Cardiac fibroblast (primary cell): Measurements from ENCODE around the gene FXYD1.

ENCODE experiments used
- DNase-seq, 2 donors: peaks; one replicate each; pipeline versions ENCODE4 v3.0.0 to v3.0.0-alpha.2; 2010; ENCODE audit warnings: low read depth in 2 of 2
- H3K4me3 ChIP-seq, 2 donors: replicated peaks in 1 of 2; 1 replicate in 1 of 2; 2 replicates in 1 of 2; pipeline ENCODE4 v1.5.1; 2011; ENCODE audit warnings: low read depth in 2 of 2, low read length in 2 of 2, mild to moderate bottlenecking in 2 of 2, moderate library complexity in 1 of 2
- CTCF ChIP-seq: IDR thresholded peaks from one replicate; pipeline ENCODE4 v1.5.1; 2011; ENCODE audit warnings: low read depth, mild to moderate bottlenecking, low read length, inconsistent platforms

Gene FXYD1

DNA sequence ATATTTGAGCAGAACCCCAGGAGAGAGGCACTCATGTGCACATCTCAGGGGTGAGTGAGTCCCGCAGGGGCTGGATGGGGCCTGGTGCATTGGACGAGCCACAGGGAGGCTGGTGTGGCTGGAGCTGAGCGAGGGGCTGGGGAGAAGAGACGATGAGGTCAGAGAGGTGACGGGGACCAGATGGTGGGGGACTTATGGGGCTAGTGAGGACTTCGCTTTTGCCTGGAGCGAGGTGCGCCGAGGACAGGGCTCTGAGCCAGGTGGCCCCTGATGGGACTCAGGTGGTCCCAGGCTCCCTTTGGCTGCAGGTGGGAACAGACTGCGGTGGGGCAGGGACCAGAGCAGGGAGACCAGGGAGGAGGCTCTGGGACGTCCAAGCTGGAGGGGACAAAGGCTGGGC is 29.9 kb upstream of the FXYD1 start:
- no peak overlapping the region for H3K4me3 ChIP-seq
- DNase-seq: no peak
- no peak for TF ChIP-seq CTCF

DNA sequence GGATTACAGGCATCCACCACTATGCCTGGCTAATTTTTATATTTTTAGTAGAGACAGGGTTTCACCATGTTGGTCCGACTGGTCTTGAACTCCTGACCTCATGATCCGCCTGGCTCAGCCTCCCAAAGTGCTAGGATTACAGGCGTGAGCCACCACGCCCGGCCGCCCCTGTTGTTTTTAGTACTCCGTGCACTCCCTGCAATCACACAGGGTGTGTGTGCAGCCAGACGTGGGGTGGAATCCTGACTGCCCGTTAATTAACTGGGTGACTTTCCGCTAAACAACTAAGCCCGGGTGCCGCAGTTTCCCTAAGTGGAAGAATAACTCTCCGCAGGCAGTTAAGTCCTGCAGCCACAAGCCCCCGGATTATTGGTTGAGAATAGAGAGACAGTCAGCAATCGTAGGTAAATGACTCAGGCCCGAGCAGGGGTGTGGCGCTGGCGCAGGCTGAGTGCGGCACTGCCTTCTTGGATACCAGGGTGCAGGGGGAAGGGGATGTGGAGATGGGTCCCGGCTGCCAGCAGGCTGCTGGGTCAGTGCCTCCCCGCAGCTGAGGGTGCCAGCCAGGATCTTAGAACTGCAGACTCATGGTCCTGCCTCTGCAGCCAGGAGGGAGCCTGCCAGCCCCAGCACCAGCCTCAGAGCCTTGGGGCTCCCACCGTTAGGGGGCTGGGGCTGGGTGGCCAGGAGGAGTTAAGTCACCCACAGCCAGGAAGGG is 29.1 kb upstream of the FXYD1 start:
- no peak for DNase-seq
- no peak for TF ChIP-seq CTCF
- no peak overlapping the region for H3K4me3 ChIP-seq

DNA sequence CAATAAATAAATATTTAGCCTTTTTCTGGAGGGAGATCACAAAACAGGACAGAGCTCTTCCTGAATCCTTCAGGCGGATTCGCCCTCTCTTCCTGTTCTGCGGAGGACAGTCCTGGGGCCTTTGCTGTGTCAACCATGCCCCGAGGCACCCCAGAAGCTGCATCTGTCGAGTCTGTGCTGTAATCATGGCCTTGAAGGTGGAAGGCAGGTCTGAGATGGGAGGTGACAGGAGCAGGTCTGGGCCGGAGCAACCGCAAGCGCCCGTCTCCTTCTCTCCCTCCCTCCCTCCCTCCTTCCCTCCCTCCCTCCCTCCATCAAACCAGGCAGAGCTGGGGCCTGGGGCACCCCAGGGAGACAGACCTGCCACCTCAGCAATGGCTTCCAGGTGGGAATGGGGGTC is 27.6 kb upstream of the FXYD1 start:
- DNase-seq: no peak
- TF ChIP-seq CTCF: no peak

GRCh38 chr19:35112995-35113688 is 25.5 kb upstream of the FXYD1 start:
- TF ChIP-seq CTCF: no peak
- no peak overlapping the region for H3K4me3 ChIP-seq
- DNase-seq: no peak

More for the DNA sequence above, 27.6 kb upstream of the FXYD1 start:
- H3K4me3 ChIP-seq: no peak overlapping the region

DNA sequence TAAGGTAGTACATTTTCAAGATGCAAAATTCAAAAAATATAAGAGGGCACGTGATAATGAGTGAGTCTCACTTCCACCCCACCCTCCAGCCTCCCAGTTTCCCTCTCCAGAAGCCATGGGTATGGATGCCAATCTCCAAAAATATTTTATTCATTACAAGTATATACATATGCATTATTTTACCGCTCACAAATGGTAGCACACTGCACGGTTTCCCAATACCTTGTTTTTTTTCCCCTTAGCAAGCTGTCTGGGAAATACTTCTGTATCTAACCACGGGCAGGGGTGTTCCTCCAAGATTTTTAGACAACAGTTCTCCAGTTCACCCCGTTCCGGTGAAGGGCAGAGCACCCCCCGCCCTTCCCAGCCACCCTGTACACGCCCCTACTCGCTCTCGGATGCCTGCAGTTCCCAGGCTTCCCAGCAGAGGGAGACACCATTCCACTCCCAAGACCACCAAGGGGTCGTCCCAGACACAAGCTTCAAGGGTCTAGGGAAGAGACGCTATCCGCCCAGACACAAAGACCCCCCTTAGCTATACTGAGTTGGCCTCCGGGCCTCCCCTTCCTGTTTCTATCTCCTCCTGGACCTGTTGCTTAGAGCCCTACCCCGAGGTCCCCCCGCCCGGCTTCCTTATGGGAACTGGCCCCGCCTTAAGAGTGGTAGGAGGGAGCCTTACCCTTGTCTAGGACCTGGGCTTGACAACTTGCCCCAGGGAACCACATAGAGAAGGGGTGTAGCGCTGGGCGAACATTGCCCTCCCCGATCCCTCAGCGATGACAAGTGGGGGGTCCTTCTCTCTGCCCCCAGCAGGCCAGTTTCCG is 24.1 kb upstream of the FXYD1 start:
- TF ChIP-seq CTCF: peak; percentile 99
- peak; percentile 58 to 67 for DNase-seq
- no peak overlapping the region for H3K4me3 ChIP-seq

GRCh38 chr19:35115177-35115951 is 23.3 kb upstream of the FXYD1 start, which contains the start of gene FXYD3:
FXYD3 (plus strand) TSS chr19:35115823; CDS start chr19:35119377, 3,554 bp downstream.
- no peak for DNase-seq
- TF ChIP-seq CTCF: no peak
- H3K4me3 ChIP-seq: no peak within 1 kb of the TSS
